ENCODE data around the gene RXRA. TPM values are rescaled to one million over a fixed set of nuclear protein-coding genes. Genes with fewer than 3 reads are reported as not detected.

RXRA gene
- polyA plus RNA-seq, 3 donors = 15.8 to 91.0 (median 23.2) TPM

DNA sequence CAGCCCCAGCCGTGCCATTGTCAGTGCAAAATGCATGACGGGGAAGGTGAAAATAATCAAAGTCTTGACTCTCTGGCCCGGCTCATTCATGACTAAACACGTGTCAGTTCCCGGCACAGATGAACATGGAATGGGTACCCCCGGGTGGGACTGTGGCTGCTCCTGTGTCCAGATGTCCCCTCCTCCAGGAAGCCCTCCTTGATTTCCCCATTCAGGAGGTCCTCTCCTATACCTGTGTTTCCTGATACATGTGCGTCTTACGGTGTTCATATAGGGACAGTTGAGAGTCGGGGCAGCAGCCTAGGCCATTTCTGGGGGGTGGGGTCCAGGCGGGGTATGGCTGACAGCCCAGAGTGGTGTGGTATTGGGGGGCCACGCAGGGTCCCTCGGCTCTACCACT lies 19.5 kb downstream of the RXRA start:
- peaks cover 80 to 96% of the 10 kb centered on the region in 2 donors for H3K4me1 ChIP-seq (ENCODE audit: control insufficient read depth in 1 of 2, insufficient read depth in 2 of 2, low read length in 2 of 2)
- H3K4me2 ChIP-seq (replicated peaks; ENCODE audit: extremely low read depth, low read length, poor library complexity, severe bottlenecking) = peak overlapping the region; percentile 81
- Mint-ChIP-seq H3K27me3 (ENCODE audit: low read depth in 3 of 3) (peaks cover 0 to 2% (median 0%) of the 10 kb centered on the region in 3 donors), H3K4me3 (no peak overlapping the region), H3K9me3 (no peaks in the 10 kb centered on the region), H3K36me3 (peaks cover 4 to 30% of the 10 kb centered on the region in 2 donors), H3K4me1 (peaks cover 10% of the 10 kb centered on the region), H3K27ac (peak overlapping the region in 4 of 7 donors; percentile 74 to 97 (median 79))
- intact Hi-C loops (cut with micrococcal nuclease) = no loop called here
- H4K20me1 ChIP-seq (ENCODE audit: insufficient read depth, low read length) = peaks cover 93% of the 10 kb centered on the region
- H3K36me3 ChIP-seq (replicated peaks in 1 of 2; ENCODE audit: control insufficient read depth in 1 of 2, insufficient read depth in 2 of 2, low read length in 2 of 2) = peaks cover 10% of the 10 kb centered on the region in 2 donors
- no peak for DNase-seq
- H3K27ac ChIP-seq (ENCODE audit: low read depth in 1 of 2, low read length in 2 of 2) = peak overlapping the region; percentile 93 to 97
- no peaks in the 10 kb centered on the region for H3K9me3 ChIP-seq (replicated peaks in 1 of 2; ENCODE audit: control insufficient read depth in 1 of 2, insufficient read depth in 1 of 2, low read length in 2 of 2)
- WGBS (ENCODE audit: insufficient coverage) = 59% methylated on average over 7 of the region's 12 CpGs
- peak overlapping the region; percentile 16 for H3K9ac ChIP-seq (ENCODE audit: insufficient read depth, low read length, poor library complexity, severe bottlenecking)
- TF ChIP-seq CTCF (IDR thresholded peaks at IDR 0.05) = no peak
- H2AFZ ChIP-seq (ENCODE audit: insufficient read depth, low read depth, low read length, poor library complexity, severe bottlenecking) = no peak overlapping the region
- peaks cover 97% of the 10 kb centered on the region for H3K79me2 ChIP-seq (ENCODE audit: insufficient read depth, low read length)
- H3K4me3 ChIP-seq (replicated peaks in 1 of 3; ENCODE audit: low read depth in 2 of 3, low read length in 3 of 3) = peak overlapping the region in 1 of 3 experiments; percentile 69
- H3K27me3 ChIP-seq (ENCODE audit: control insufficient read depth in 2 of 2, insufficient read depth in 2 of 2, low read length in 2 of 2) = no peaks in the 10 kb centered on the region

DNA sequence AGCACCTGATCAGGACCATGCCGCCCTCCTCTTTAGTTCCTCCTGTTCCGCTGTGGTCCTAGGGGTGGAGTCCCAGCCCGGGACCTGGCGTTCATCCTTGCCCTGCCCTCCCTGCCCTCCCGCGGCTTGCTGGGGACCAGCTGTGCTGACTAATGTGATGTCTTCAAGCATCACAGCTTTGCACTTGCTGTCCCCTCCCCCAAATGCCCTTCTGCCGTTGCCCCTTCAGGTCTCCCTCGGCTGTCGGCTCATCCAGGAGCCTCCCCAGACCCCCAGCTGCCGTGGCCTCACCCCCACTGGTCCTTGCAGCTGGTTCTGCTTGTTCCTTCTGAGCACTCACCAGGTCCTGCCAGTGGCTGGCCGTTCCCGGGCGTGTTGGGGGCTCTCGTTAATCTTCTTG lies 19.9 kb downstream of the RXRA start:
- H3K36me3 ChIP-seq (replicated peaks in 1 of 2; ENCODE audit: control insufficient read depth in 1 of 2, insufficient read depth in 2 of 2, low read length in 2 of 2) = peaks cover 10% of the 10 kb centered on the region in 2 donors
- H3K4me2 ChIP-seq (replicated peaks; ENCODE audit: extremely low read depth, low read length, poor library complexity, severe bottlenecking) = peak overlapping the region; percentile 81
- peak overlapping the region in 1 of 3 experiments; percentile 69 for H3K4me3 ChIP-seq (replicated peaks in 1 of 3; ENCODE audit: low read depth in 2 of 3, low read length in 3 of 3)
- peak in 2 of 3 donors; percentile 45 to 53 for DNase-seq
- Mint-ChIP-seq H3K4me1 (peaks cover 14% of the 10 kb centered on the region), H3K9me3 (no peaks in the 10 kb centered on the region), H3K27ac (peak overlapping the region in 5 of 7 donors; percentile 74 to 97 (median 78)), H3K36me3 (peaks cover 4 to 34% of the 10 kb centered on the region in 2 donors), H3K4me3 (peak overlapping the region in 1 of 2 donors; percentile 26), H3K27me3 (ENCODE audit: low read depth in 3 of 3) (peaks cover 0 to 2% (median 0%) of the 10 kb centered on the region in 3 donors)
- H3K79me2 ChIP-seq (ENCODE audit: insufficient read depth, low read length) = peaks cover 100% of the 10 kb centered on the region
- H2AFZ ChIP-seq (ENCODE audit: insufficient read depth, low read depth, low read length, poor library complexity, severe bottlenecking) = no peak overlapping the region
- H3K27me3 ChIP-seq (ENCODE audit: control insufficient read depth in 2 of 2, insufficient read depth in 2 of 2, low read length in 2 of 2) = no peaks in the 10 kb centered on the region
- intact Hi-C loops (cut with micrococcal nuclease) = no loop called here
- WGBS (ENCODE audit: insufficient coverage) = 52% methylated on average over 14 of the region's 14 CpGs
- H3K4me1 ChIP-seq (ENCODE audit: control insufficient read depth in 1 of 2, insufficient read depth in 2 of 2, low read length in 2 of 2) = peaks cover 76 to 96% of the 10 kb centered on the region in 2 donors
- peaks cover 93% of the 10 kb centered on the region for H4K20me1 ChIP-seq (ENCODE audit: insufficient read depth, low read length)
- no peaks in the 10 kb centered on the region for H3K9me3 ChIP-seq (replicated peaks in 1 of 2; ENCODE audit: control insufficient read depth in 1 of 2, insufficient read depth in 1 of 2, low read length in 2 of 2)
- H3K27ac ChIP-seq (ENCODE audit: low read depth in 1 of 2, low read length in 2 of 2) = peak overlapping the region; percentile 8 to 93
- peak overlapping the region; percentile 16 for H3K9ac ChIP-seq (ENCODE audit: insufficient read depth, low read length, poor library complexity, severe bottlenecking)
- TF ChIP-seq CTCF (IDR thresholded peaks at IDR 0.05) = no peak
